Keratinocyte (primary cell): ENCODE results near the gene VIT. TPM values are rescaled to one million over a fixed set of nuclear protein-coding genes. Genes with fewer than 3 reads are reported as not detected.

Source experiments
- DNase-seq: peaks from one replicate; pipeline ENCODE4 v3.0.0-alpha.2; 2011; ENCODE audit warnings: low read depth, missing footprints, low spot score
- FAIRE-seq: peaks from 2 replicates; lab custom pipeline; 2011; peaks lifted over from hg19 to GRCh38; lab: Jason Lieb, UNC
- H2AFZ ChIP-seq: 2 replicates; pipeline ENCODE4 v1.6.0; 2012; ENCODE audit warnings: low read length, control low read depth, inconsistent platforms; ENCODE audit not compliant: control insufficient read depth
- H3K27ac ChIP-seq: 2 replicates; pipeline ENCODE4 v1.5.1; 2011; ENCODE audit warnings: low read length; ENCODE audit not compliant: control insufficient read depth, insufficient read depth
- H3K27me3 ChIP-seq: 3 replicates; pipeline ENCODE4 v1.6.0; 2011; ENCODE audit warnings: low read length; ENCODE audit not compliant: control insufficient read depth, insufficient read depth; ENCODE audit errors: extremely low read depth
- H3K36me3 ChIP-seq, 2 experiments: 2 replicates in 1 of 2; 3 replicates in 1 of 2; pipeline ENCODE4 v1.5.1; 2011; ENCODE audit warnings: low read length in 2 of 2, mild to moderate bottlenecking in 1 of 2; ENCODE audit not compliant: control insufficient read depth in 2 of 2, insufficient read depth in 2 of 2; ENCODE audit errors: extremely low read depth in 1 of 2
- H3K4me1 ChIP-seq: 3 replicates; pipeline ENCODE4 v1.5.1; 2011; ENCODE audit warnings: low read length; ENCODE audit not compliant: control insufficient read depth, insufficient read depth; ENCODE audit errors: extremely low read depth
- H3K4me2 ChIP-seq: 3 replicates; pipeline ENCODE4 v1.6.0; 2011; ENCODE audit warnings: low read depth, low read length; ENCODE audit not compliant: control insufficient read depth, insufficient read depth; ENCODE audit errors: extremely low read depth
- H3K4me3 ChIP-seq, 3 experiments: fragments of 200-600 bp in 1 of 3; sonication (generic) in 1 of 3; 2 replicates in 2 of 3; 3 replicates in 1 of 3; pipeline ENCODE4 v1.5.1; 2011 to 2016; ENCODE audit warnings: low read length in 3 of 3, mild to moderate bottlenecking in 3 of 3, control low read depth in 2 of 3, inconsistent platforms in 1 of 3, low read depth in 1 of 3, mixed read lengths in 1 of 3, mixed run types in 1 of 3, moderate library complexity in 1 of 3; ENCODE audit not compliant: control insufficient read depth in 2 of 3, insufficient read depth in 2 of 3; ENCODE audit errors: extremely low read depth in 1 of 3
- H3K79me2 ChIP-seq: 2 replicates; pipeline ENCODE4 v1.6.0; 2012; ENCODE audit warnings: low read length; ENCODE audit not compliant: control insufficient read depth, insufficient read depth
- H3K9ac ChIP-seq: 3 replicates; pipeline ENCODE4 v1.6.0; 2011; ENCODE audit warnings: low read length; ENCODE audit not compliant: control insufficient read depth, insufficient read depth; ENCODE audit errors: extremely low read depth
- H3K9me1 ChIP-seq: 3 replicates; pipeline ENCODE4 v1.6.0; 2011; ENCODE audit warnings: low read length; ENCODE audit not compliant: control insufficient read depth, insufficient read depth; ENCODE audit errors: extremely low read depth
- H3K9me3 ChIP-seq: 2 replicates; pipeline ENCODE4 v1.5.1; 2012; ENCODE audit warnings: low read depth, low read length; ENCODE audit not compliant: control insufficient read depth
- H4K20me1 ChIP-seq: 3 replicates; pipeline ENCODE4 v1.6.0; 2011; ENCODE audit warnings: low read length; ENCODE audit not compliant: control insufficient read depth, insufficient read depth; ENCODE audit errors: extremely low read depth
- CTCF ChIP-seq, 3 experiments: IDR thresholded peaks in 1 of 3; conservative IDR thresholded peaks in 1 of 3; optimal IDR thresholded peaks in 1 of 3; 2 replicates in 2 of 3; 3 replicates in 1 of 3; pipeline versions ENCODE3 to v1.5.1; 2011; ENCODE audit warnings: low read length in 3 of 3, mild to moderate bottlenecking in 3 of 3, moderate library complexity in 2 of 3, control low read depth in 1 of 3, inconsistent platforms in 1 of 3; ENCODE audit not compliant: insufficient read depth in 2 of 3; ENCODE audit errors: extremely low read depth in 1 of 3
- EZH2 ChIP-seq: IDR thresholded peaks from one replicate; pipeline ENCODE4 v1.6.1; 2012; ENCODE audit warnings: inconsistent platforms, mild to moderate bottlenecking, low read length, moderate library complexity
- dilution Hi-C: fragments of 300-500 bp; cut with MboI; formaldehyde crosslinking; loops from one replicate; pipeline ENCODE4 v1.7.0; 2020; ENCODE audit warnings: low sequenced_read_pairs; ENCODE audit not compliant: extremely low pct_ligation_motif_present
- polyA plus RNA-seq, 5 experiments: library from polyadenylated mRNA; depleted of rRNA in 3 of 5; stranded (reverse) in 3 of 5; stranded (forward) in 1 of 5; unstranded in 1 of 5; fragments of >200 nt; gene quantifications; 1 replicate in 1 of 5; 2 replicates in 3 of 5; 3 replicates in 1 of 5; pipeline versions ENCODE4 v1.2.1 to v1.2.3, GENCODE V29; 2011 to 2012; ENCODE audit warnings: missing spikeins in 2 of 5, low read depth in 1 of 5, low replicate concordance in 1 of 5

Gene VIT
- polyA plus RNA-seq, 1 donor (not counting 4 experiments of a cell fraction or from before 2014, with no cell fraction given): 0.79 TPM

GRCh38 chr2:36655453-36655852 is 41.1 kb upstream of the VIT start:
- H3K27me3 ChIP-seq: no peaks in the 10 kb centered on the region
- dilution Hi-C loops: no loop called here
- H3K36me3 ChIP-seq: no peaks in the 10 kb centered on the region
- H3K9me3 ChIP-seq: no peaks in the 10 kb centered on the region
- FAIRE-seq (no peak), DNase-seq (no peak)
- H4K20me1 ChIP-seq: no peaks in the 10 kb centered on the region
- no peak overlapping the region for H3K9ac ChIP-seq
- no peaks in the 10 kb centered on the region for H3K79me2 ChIP-seq
- no peak overlapping the region for H2AFZ ChIP-seq
- TF ChIP-seq CTCF (optimal IDR thresholded peaks at IDR 0.05 in 1 of 3, IDR thresholded peaks at IDR 0.05 in 1 of 3, conservative IDR thresholded peaks at IDR 0.05 in 1 of 3; ENCODE audit: extremely low read depth in 1 of 3, insufficient read depth in 2 of 3, low read length in 3 of 3): no peak
- TF ChIP-seq EZH2: no peak
- H3K4me1 ChIP-seq: peaks cover under 1% of the 10 kb centered on the region
- H3K4me2 ChIP-seq: no peak overlapping the region
- H3K27ac ChIP-seq: no peak overlapping the region
- H3K4me3 ChIP-seq: no peak overlapping the region
- H3K9me1 ChIP-seq: no peaks in the 10 kb centered on the region

- DNase-seq (no peak), FAIRE-seq (no peak)
- Histone ChIP-seq H3K36me3 (no peaks in the 10 kb centered on the region), H3K9me1 (no peaks in the 10 kb centered on the region), H3K4me1 (no peaks in the 10 kb centered on the region), H3K9me3 (no peaks in the 10 kb centered on the region), H3K79me2 (no peaks in the 10 kb centered on the region), H3K4me2 (no peak overlapping the region), H3K27ac (no peak overlapping the region), H3K27me3 (no peaks in the 10 kb centered on the region), H4K20me1 (no peaks in the 10 kb centered on the region), H3K9ac (no peak overlapping the region), H3K4me3 (no peak overlapping the region), H2AFZ (no peak overlapping the region)
- dilution Hi-C loops: no loop called here
- TF ChIP-seq EZH2: no peak
- TF ChIP-seq CTCF (optimal IDR thresholded peaks at IDR 0.05 in 1 of 3, IDR thresholded peaks at IDR 0.05 in 1 of 3, conservative IDR thresholded peaks at IDR 0.05 in 1 of 3; ENCODE audit: extremely low read depth in 1 of 3, insufficient read depth in 2 of 3, low read length in 3 of 3): no peak
Measured at GRCh38 chr2:36657703-36658102, 38.8 kb upstream of the VIT start.
